Urinary bladder (tissue), 4 donors: Measurements from ENCODE around the gene ZNF468. TPM values are rescaled to one million over a fixed set of nuclear protein-coding genes. Genes with fewer than 3 reads are reported as not detected.
"Not testable (repeated sequence)": the region's sequence is repeated elsewhere in the genome, so short reads cannot be mapped to it uniquely, and the experiment has no call there.

ENCODE experiments used
- DNase-seq: peaks from one replicate; pipeline ENCODE4 v3.0.0-alpha.2; 2015; ENCODE audit errors: extremely low spot score
- H3K27ac ChIP-seq: one replicate; pipeline ENCODE4 v1.5.1; 2013; ENCODE audit warnings: low read depth, mild to moderate bottlenecking, moderate library complexity
- H3K36me3 ChIP-seq: one replicate; pipeline ENCODE4 v1.6.1; 2013; ENCODE audit warnings: mild to moderate bottlenecking, moderate library complexity; ENCODE audit not compliant: insufficient read depth
- H3K4me1 ChIP-seq: one replicate; pipeline ENCODE4 v1.6.1; 2013; ENCODE audit warnings: mild to moderate bottlenecking, moderate library complexity; ENCODE audit not compliant: insufficient read depth
- H3K4me3 ChIP-seq: one replicate; pipeline ENCODE4 v1.5.1; 2013; ENCODE audit warnings: low read depth, low read length
- WGBS: extraction: QIAGEN DNeasy Blood & Tissue Kit; methylation state at CpG from one replicate; pipeline ENCODE4 v1.1.7; 2013; 5-methylcytosine and 5-hydroxymethylcytosine counted together
- polyA plus RNA-seq: library from polyadenylated mRNA; stranded (reverse); fragments of 200-250 nt; gene quantifications from one replicate; pipeline ENCODE4 v1.2.3, GENCODE V29; 2013
- total RNA-seq: library from RNA; depleted of rRNA; stranded (reverse); fragments of >200 nt; gene quantifications from one replicate; pipeline ENCODE4 v1.2.3, GENCODE V29; 2014
- donor health status: healthy with polysubstance abuse.
- donor health status: healthy.

ZNF468 gene
- total RNA-seq = 39.5 TPM
- 11.2 TPM for polyA plus RNA-seq

DNA sequence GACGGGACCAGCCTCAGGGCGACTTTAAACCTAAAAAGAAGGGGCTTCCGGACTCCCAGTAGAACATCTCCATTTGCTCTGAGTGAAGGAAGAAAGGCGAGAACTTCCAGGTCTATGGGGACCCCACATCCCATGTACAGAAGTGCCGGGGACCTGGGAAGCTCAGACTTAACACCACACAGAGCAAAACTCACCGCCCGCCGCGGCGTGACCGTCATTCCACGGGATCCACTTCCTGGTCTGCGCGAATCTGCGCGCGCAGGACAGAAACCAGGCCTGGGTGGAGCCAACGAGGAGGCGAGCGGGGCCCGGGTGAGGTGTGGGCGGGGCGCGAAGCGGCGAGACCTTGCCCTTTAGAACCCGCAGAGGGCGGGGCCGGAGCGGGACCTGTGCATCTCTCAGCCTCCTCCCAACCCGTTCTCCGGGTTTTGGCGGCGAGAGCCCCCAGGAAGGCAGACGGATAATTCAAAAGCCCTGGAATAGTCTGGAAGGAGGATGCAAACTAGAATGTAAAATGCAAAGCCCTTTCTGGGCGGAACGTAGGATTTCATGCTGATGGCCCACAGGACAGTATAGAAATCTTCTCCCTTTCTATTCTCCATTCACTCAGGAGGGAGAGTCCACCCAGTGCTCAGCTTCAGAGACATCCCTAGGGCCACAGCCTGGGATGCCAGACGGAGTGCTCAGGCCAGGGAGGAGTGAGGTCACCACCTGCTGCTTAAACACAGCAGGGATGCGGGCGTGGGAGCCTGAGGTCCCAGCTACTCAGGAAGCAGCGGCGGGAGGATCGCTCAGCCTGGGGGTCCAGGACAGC lies at the start of gene ZNF468:
ZNF468 (minus strand) TSS at position 242 of the 814 bp plus-strand sequence. CDS start 3,347 bp downstream, outside the sequence.
- peak within 1 kb of the TSS; percentile 58 for H3K4me3 ChIP-seq
- peak; percentile 23 for DNase-seq
- H3K36me3 ChIP-seq, H3K27ac ChIP-seq, H3K4me1 ChIP-seq: not testable (repeated sequence)
- 2% methylated on average over 40 of the region's 43 CpGs for WGBS

DNA sequence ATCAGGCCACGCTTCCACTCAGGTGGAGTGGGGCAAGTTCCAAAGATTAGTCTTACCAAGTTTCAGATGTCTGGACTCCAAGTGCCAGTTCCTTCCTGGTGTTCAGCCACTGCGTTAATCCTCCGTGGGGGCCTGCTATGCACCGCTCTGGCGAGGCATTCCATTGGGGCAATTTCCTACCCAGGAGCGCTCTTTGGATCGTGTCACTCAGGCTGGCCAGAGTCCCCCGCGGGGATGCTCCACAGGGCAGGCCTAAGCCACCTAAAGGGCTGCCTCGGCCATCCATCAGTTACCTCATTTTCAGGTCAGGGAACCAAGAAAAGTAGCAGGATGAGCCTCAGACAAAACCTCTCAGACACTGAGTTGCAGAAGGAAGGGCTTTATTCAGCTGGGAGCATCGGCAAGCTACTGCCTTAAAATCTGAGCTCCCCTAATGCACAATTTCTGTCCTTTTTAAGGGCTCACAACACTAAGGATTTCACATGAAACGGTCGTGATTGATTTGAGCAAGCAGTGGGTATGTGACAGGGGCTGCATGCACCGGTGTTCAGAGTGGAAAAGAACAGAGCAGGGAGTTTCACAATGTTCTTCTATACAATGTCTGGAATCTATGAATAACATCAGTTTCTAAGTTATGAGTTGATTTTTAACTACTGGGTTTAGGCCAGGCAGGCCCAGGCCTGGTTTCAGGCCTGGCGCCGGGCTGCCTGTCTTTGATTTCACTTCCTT lies 46.8 kb upstream of the ZNF468 start:
- H3K36me3 ChIP-seq, H3K4me3 ChIP-seq, H3K27ac ChIP-seq, DNase-seq, H3K4me1 ChIP-seq: not testable (repeated sequence)
- WGBS = 75% methylated on average over 16 of the region's 16 CpGs

DNA sequence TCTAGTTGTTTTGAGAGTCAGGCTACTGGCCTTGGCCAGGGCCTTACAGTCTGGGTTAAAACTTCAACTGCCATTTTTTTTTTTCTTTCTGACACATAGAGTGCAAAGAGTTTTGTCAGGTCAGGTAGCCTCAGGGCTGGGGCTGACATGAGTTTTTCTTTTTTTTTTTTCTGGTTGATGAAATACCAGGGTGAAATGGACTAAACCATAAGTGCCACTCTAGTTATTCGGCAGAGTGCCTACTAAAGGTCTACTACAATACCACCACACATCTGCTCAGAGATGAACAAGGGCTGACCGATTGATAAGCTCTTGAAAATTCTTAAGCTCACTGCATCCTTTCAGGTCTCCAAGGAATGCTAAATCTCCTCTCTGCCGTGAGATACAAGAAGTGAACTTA lies 44.4 kb upstream of the ZNF468 start:
- no peaks in the 10 kb centered on the region for H3K4me1 ChIP-seq
- DNase-seq = no peak
- no peak overlapping the region for H3K4me3 ChIP-seq
- 77% methylated on average over 3 of the region's 3 CpGs for WGBS
- H3K36me3 ChIP-seq = no peaks in the 10 kb centered on the region
- H3K27ac ChIP-seq = no peak overlapping the region

DNA sequence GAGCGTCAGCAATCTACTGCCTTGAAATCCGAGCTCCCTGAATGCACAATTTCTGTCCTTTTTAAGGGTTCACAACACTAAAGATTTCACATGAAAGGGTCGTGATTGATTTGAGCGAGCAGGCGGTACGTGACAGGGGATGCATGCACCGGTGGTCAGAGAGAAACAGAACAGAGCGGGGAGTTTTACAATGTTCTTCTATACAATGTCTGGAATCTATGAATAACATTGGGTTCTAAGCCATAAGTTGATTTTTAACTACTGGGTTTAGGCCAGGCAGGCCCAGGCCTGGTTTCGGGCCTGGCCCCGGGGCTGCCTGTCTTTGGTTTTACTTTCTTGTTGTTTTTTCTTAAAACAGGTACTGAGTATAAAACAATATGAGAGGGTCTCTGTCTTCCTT lies 41.2 kb upstream of the ZNF468 start:
- DNase-seq, H3K27ac ChIP-seq, H3K4me3 ChIP-seq, H3K36me3 ChIP-seq, H3K4me1 ChIP-seq: not testable (repeated sequence)
- WGBS = 89% methylated on average over 10 of the region's 10 CpGs

DNA sequence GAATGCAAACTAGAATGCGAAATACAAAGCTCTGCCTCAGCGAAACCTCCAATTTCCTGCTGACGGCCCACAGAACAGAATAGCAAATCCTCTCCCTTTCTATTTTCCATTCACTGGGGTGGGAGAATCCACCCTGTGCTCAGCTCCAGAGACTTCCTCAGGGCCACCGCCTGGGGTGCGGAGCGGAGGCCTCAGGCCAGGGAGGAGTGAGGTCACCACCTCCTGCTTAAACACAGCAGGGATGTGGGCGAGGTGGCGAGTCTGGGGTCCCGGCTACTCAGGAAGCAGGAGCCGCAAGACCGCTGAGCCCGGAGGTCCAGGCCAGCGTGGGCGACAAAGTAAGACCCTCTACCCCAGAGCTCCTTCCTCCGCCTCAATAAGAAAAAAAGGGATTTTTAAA lies 40.7 kb upstream of the ZNF468 start:
- WGBS = 74% methylated on average over 15 of the region's 15 CpGs
- Histone ChIP-seq H3K4me1 (no peaks in the 10 kb centered on the region), H3K4me3 (no peak overlapping the region), H3K27ac (peak overlapping the region; percentile 53), H3K36me3 (no peaks in the 10 kb centered on the region)
- DNase-seq = no peak

DNA sequence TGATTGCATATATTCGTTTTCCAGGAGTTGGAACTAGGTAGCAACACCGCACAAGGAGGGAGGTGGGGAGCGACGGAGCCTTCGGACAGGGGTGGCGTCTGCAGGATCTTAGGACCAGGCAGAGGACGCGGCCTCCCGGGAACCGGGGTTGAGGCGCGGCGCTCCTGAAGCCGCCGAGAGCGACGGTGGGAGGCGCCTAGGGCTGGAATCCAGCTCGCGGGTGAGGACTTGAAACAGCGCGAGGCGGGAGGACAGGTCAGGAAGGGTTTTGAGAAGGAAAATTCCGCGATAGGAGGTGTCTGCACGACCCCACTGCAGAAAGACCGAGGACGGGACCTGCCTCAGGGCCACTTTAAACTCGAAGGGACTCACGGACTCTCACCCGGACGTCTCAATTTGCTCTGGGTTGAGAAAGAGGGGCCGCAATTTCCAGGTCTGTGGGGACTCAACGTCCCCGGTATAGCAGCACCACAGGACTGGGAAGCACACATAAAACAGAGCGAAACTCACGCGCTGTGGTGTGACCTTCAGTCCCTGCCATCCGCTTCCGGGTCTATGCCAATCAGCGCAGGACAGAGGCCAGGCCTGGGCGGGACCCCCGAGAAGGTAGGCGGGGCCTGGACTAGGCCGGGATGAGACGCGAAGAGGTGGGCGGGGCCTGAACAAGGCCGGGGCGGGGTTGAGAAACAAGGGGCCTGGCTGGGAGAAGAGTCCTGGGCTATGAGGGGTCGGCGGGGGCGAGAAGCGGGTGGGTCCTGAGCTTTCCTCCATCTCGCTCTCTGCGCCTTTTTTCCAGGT lies 39.9 kb upstream of the ZNF468 start, which contains the start of gene ZNF320:
ZNF320 (minus strand) TSS at position 498 of the 798 bp plus-strand sequence. CDS start 7,380 bp downstream, outside the sequence.
- DNase-seq = peak; percentile 87
- Histone ChIP-seq H3K4me3 (peak within 1 kb of the TSS; percentile 72), H3K36me3 (no peaks in the 10 kb centered on the region), H3K27ac (peak within 1 kb of the TSS; percentile 88), H3K4me1 (no peaks in the 10 kb centered on the region)
- WGBS = under 1% methylated on average over 56 of the region's 56 CpGs

DNA sequence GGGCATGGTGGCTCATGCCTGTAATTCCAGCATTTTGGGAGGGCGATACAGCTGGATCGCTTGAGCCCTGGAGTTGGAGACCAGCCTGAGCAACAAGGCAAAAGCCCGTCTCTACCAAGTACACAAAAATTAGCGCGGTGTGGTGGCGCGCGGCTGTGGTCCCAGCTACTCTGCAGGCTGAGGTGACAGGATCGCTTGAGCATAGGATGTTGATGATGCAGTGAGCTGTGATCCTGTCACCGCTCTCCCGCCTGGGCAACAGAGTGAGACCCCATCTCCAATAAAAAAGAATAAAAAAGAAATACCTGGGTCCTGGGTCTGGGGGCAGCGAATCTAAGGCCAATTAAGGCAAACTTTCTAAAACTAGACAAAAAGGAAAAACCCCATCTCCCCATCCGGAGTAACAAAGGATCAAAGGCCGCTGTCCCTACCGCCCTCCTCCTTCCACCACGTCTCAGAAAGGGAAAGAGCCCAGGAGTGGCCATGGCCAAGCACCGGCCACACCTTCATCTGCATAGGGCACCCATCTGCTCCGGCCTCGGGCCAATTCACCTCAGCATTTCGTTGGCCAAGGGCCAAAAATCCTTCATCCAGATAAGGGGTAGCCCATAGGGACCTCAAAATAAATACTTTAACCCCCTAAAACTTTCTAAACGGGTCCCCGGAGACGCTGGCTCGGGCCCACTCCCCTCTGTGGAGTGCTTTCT lies 39.2 kb upstream of the ZNF468 start:
- peak overlapping the region; percentile 72 for H3K4me3 ChIP-seq
- H3K36me3 ChIP-seq = no peaks in the 10 kb centered on the region
- no peaks in the 10 kb centered on the region for H3K4me1 ChIP-seq
- no peak for DNase-seq
- peak overlapping the region; percentile 88 for H3K27ac ChIP-seq
- 38% methylated on average over 24 of the region's 24 CpGs for WGBS

DNA sequence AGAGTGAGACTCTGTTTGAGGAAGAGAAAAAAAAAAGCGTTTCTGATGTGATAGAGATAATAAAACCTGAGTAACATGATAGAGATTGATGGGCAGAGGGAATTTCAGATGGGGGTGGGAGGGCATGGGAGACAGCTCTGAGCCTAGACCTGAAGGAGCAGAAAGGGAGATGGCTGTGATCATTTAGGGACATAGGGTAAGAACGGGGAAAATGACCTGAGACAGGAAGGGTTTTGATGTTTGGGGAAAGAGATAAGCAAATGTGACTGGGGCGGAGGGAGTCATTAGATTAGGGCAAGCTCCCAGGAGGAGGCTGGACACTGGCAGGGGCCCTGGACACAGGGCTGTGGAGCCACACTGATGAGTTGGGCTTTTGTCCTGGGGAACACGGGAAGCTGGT lies 33.9 kb upstream of the ZNF468 start:
- Histone ChIP-seq H3K27ac (no peak overlapping the region), H3K36me3 (peaks cover 3% of the 10 kb centered on the region), H3K4me1 (no peaks in the 10 kb centered on the region), H3K4me3 (no peak overlapping the region)
- WGBS = 50% methylated on average over 4 of the region's 4 CpGs
- no peak for DNase-seq

DNA sequence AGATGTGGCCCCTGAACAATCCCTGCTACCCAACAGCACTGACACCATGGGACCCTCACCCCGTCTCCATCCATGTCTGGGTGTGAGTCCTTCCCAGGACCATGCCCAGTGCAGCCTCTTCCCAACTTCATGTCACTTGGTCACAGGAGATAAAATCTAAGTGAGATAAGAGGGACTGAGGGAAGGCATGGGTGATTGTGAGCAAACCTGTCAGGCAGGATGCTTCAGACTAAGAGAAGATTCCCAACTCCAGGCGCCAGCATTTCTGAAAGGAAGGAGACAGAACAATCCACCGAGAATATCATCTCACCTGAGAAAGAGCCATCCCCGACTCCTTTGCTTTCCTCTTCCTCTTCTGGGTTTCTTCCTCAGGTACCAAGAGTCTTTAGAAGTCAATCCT lies 32.5 kb upstream of the ZNF468 start:
- H3K27ac ChIP-seq = no peak overlapping the region
- H3K4me1 ChIP-seq = no peaks in the 10 kb centered on the region
- H3K4me3 ChIP-seq = no peak overlapping the region
- DNase-seq = no peak
- WGBS = 89% methylated on average over 4 of the region's 4 CpGs
- H3K36me3 ChIP-seq = peaks cover 3% of the 10 kb centered on the region

DNA sequence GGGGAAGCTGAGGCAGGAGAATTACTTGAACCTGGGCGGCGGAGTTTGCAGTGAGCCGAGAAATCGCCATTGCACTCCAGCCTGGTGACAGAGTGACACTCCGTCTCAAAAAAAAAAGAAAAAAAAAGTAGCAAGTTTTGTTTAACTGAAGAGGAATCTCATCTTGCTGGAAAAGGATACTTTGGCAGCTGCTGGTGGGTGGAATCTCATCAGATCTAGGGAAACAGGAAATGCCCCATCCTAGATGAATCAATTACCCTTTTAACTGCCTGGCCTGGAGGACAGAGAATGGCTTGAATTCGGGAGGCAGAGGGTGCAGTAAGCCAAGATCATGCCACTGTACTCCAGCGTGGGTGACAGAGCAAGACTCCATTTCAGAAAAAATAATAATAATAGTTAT lies 31.7 kb upstream of the ZNF468 start:
- DNase-seq = no peak
- no peak overlapping the region for H3K27ac ChIP-seq
- no peaks in the 10 kb centered on the region for H3K4me1 ChIP-seq
- WGBS = 90% methylated on average over 7 of the region's 7 CpGs
- no peak overlapping the region for H3K4me3 ChIP-seq
- peaks cover 3% of the 10 kb centered on the region for H3K36me3 ChIP-seq

DNA sequence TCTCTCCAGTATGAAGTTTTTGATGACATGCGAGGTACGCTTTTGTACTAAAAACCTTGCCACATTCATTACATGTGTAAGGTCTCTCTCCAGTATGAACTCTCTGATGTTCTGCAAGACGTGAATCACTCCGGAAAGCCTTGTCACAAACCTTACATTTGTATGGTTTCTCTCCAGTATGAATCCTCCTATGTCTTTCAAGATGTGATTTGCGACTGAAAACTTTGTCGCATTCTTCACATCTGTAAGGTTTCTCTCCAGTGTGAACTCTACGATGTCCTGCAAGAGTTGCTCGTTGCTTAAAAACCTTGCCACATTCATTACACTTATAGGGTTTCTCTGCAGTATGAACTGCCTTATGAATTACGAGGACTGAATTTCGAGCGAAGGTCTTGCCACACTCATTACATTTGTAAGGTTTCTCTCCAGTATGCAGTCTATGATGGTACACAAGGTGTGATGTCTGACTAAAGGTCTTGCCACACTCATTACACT lies 23.5 kb upstream of the ZNF468 start:
- peaks cover 11% of the 10 kb centered on the region for H3K36me3 ChIP-seq
- 88% methylated on average over 11 of the region's 11 CpGs for WGBS
- no peak overlapping the region for H3K27ac ChIP-seq

DNA sequence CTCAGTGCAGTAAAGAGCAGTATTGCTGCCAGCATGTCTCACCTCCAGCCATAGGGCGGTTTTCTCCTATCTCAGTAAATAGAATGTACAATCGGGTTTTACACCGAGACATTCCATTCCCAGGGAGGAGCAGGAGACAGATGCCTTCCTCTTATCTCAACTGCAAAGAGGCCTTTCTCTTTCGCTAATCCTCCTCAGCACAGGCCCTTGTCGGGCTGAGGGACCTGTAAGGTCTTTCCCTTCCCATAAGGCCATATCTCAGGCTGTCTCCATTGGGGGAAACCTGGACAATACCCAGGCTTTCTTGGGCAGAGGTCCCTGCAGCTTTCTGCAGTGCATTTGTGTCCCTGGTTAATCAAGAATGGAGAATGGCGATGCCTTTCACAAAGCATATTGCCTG lies 15.6 kb upstream of the ZNF468 start:
- not testable (repeated sequence) for DNase-seq, H3K27ac ChIP-seq, H3K4me1 ChIP-seq, H3K4me3 ChIP-seq, H3K36me3 ChIP-seq
- WGBS = 63% methylated on average over 6 of the region's 6 CpGs

More for the DNA sequence above, 23.5 kb upstream of the ZNF468 start:
- Histone ChIP-seq H3K4me3 (no peak overlapping the region), H3K4me1 (no peaks in the 10 kb centered on the region)
- DNase-seq = no peak

DNA sequence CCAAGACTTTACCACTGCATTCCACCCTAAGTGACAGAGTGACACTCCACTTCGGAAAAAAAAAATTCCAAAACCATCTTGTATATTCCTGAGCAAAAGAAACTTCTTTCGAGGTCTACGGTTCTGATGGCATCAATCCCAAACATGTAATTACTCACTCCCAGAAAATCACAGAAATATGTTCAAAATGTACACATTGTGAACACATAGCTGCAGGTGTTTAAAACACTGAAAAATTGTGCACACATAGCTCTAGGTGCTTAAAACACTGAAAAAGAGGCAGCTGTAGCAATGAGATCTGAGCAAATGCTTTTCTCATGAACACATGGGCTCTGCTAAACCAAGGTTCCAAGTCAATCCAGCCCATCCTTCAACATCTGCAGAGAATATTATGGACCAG lies 14.0 kb upstream of the ZNF468 start:
- Histone ChIP-seq H3K4me3 (no peak overlapping the region), H3K4me1 (no peaks in the 10 kb centered on the region), H3K36me3 (no peaks in the 10 kb centered on the region), H3K27ac (no peak overlapping the region)
- no peak for DNase-seq
- whole genome bisulfite sequencing = 93% methylated on average over 3 of the region's 3 CpGs
